A549 (cell line): ENCODE results near the gene MTG1. TPM values are rescaled to one million over a fixed set of nuclear protein-coding genes. Genes with fewer than 3 reads are reported as not detected.

ENCODE experiments used
- ATAC-seq, 2 experiments: fragments of 200-7000 bp in 1 of 2; fragments of >200 bp in 1 of 2; cut with Nextera tagmentation in 1 of 2; cut with Tn5 transposase in 1 of 2; 3 replicates each; pipeline versions ENCODE4 v1.8.0 to v1.9.1; 2018 to 2020; ENCODE audit warnings: mild to moderate bottlenecking in 1 of 2, moderate library complexity in 1 of 2
- CTCF ChIA-PET: fragments of 300-600 bp; sonication (Branson Sonifier 250); formaldehyde crosslinking; extraction: SDS; loops from one replicate; lab custom pipeline; 2021; ENCODE audit warnings: antibody characterized with exemption, inconsistent platforms; lab: Yijun Ruan, JAX
- POLR2A ChIA-PET: fragments of 350-600 bp; formaldehyde crosslinking; extraction: SDS; loops from one replicate; lab custom pipeline; 2021; ENCODE audit warnings: antibody characterized with exemption, inconsistent platforms; lab: Yijun Ruan, JAX
- DNase-seq, 2 experiments: peaks; one replicate each; pipeline versions ENCODE4 v3.0.0 to v3.0.0-alpha.2; 2011 to 2016; ENCODE audit warnings: low read depth in 1 of 2, low spot score in 1 of 2
- FAIRE-seq: peaks from 2 replicates; lab custom pipeline; 2011; peaks lifted over from hg19 to GRCh38; lab: Jason Lieb, UNC
- H3K27ac ChIP-seq, 2 experiments: fragments of >200 bp; sonication (Bioruptor Twin); formaldehyde crosslinking; 3 replicates each; pipeline ENCODE4 v1.5.1; 2016 to 2017
- H3K4me1 ChIP-seq: fragments of >200 bp; sonication (Bioruptor Twin); formaldehyde crosslinking; 3 replicates; pipeline ENCODE4 v1.6.1; 2016
- H3K4me2 ChIP-seq: fragments of >200 bp; sonication (Bioruptor Twin); formaldehyde crosslinking; 3 replicates; pipeline ENCODE4 v1.6.1; 2016
- H3K4me3 ChIP-seq: fragments of >200 bp; sonication (Bioruptor Twin); formaldehyde crosslinking; 3 replicates; pipeline ENCODE4 v1.5.1; 2016
- H3K9me3 ChIP-seq: fragments of >200 bp; sonication (Bioruptor Twin); formaldehyde crosslinking; 3 replicates; pipeline ENCODE4 v1.6.1; 2016
- CHD2 ChIP-seq: fragments of 150-350 bp; IDR thresholded peaks from 2 replicates; pipeline ENCODE4 v1.6.1; 2014; ENCODE audit warnings: low read length; ENCODE audit not compliant: partially characterized antibody
- ELK1 ChIP-seq: fragments of 150-350 bp; IDR thresholded peaks from 2 replicates; pipeline ENCODE4 v1.6.1; 2014; ENCODE audit warnings: low read depth, mild to moderate bottlenecking, low read length
- EP300 ChIP-seq, 2 experiments: fragments of >200 bp; sonication (Bioruptor Twin); formaldehyde crosslinking; IDR thresholded peaks; 2 replicates in 1 of 2; 3 replicates in 1 of 2; pipeline ENCODE4 v1.6.1; 2016 to 2017
- HDAC2 ChIP-seq: fragments of 200-600 bp; sonication (generic); IDR thresholded peaks from 2 replicates; pipeline ENCODE4 v1.6.1; 2016
- HOXA7 ChIP-seq: fragments of 250-450 bp; sonication (Bioruptor Pico); IDR thresholded peaks from 2 replicates; pipeline ENCODE4 v1.5.0; 2020; ENCODE audit warnings: mild to moderate bottlenecking, moderate library complexity
- HOXB13 ChIP-seq: fragments of 250-450 bp; sonication (Bioruptor Pico); IDR thresholded peaks from 2 replicates; pipeline ENCODE4 v1.5.0; 2020; ENCODE audit warnings: low read depth, mild to moderate bottlenecking, moderate library complexity
- HOXB5 ChIP-seq: fragments of 250-450 bp; sonication (Bioruptor Pico); IDR thresholded peaks from 2 replicates; pipeline ENCODE4 v1.5.0; 2020; ENCODE audit warnings: mild to moderate bottlenecking, moderate library complexity
- KDM1A ChIP-seq: fragments of 200-600 bp; sonication (generic); IDR thresholded peaks from 2 replicates; pipeline ENCODE4 v1.6.1; 2016; ENCODE audit warnings: low read depth, mild to moderate bottlenecking
- MAFK ChIP-seq: fragments of 450-650 bp; IDR thresholded peaks from 2 replicates; pipeline ENCODE4 v1.6.1; 2014; ENCODE audit not compliant: partially characterized antibody
- MYC ChIP-seq: IDR thresholded peaks from 2 replicates; pipeline ENCODE4 v1.6.1; 2012; ENCODE audit warnings: mild to moderate bottlenecking, inconsistent platforms, low read length, improper control_type of control experiment, borderline replicate concordance
- RAD21 ChIP-seq, 2 experiments: fragments of >200 bp in 1 of 2; sonication (Bioruptor Twin) in 1 of 2; formaldehyde crosslinking in 1 of 2; IDR thresholded peaks in 1 of 2; conservative IDR thresholded peaks in 1 of 2; 2 replicates in 1 of 2; 3 replicates in 1 of 2; pipeline ENCODE4 v1.6.1; 2012 to 2018; ENCODE audit warnings: inconsistent platforms in 1 of 2
- RCOR1 ChIP-seq: fragments of 150-350 bp; IDR thresholded peaks from 2 replicates; pipeline ENCODE4 v1.6.1; 2014; ENCODE audit warnings: antibody characterized with exemption, low read length, low read depth
- REST ChIP-seq: fragments of 200-600 bp; sonication (generic); IDR thresholded peaks from 2 replicates; pipeline ENCODE4 v1.6.1; 2016; ENCODE audit warnings: antibody characterized with exemption, mild to moderate bottlenecking, moderate library complexity
- SREBF2 ChIP-seq: fragments of 450-650 bp; IDR thresholded peaks from 2 replicates; pipeline ENCODE4 v1.6.1; 2014; ENCODE audit warnings: mild to moderate bottlenecking, moderate library complexity
- TP53 ChIP-seq: fragments of 250-450 bp; sonication (Bioruptor Pico); IDR thresholded peaks from 2 replicates; pipeline ENCODE4 v1.5.0; 2021; ENCODE audit warnings: mild to moderate bottlenecking, moderate library complexity
- ZNF302 ChIP-seq: fragments of 250-450 bp; sonication (Bioruptor Pico); IDR thresholded peaks from 2 replicates; pipeline ENCODE4 v1.9.0; 2021; ENCODE audit warnings: inconsistent platforms, mild to moderate bottlenecking, moderate library complexity
- WGBS: methylation state at CpG from one replicate; pipeline ENCODE4 v1.1.6; 2017; ENCODE audit errors: missing lambda C conversion rate; 5-methylcytosine and 5-hydroxymethylcytosine counted together
- polyA plus RNA-seq, 4 experiments: library from polyadenylated mRNA; depleted of rRNA in 3 of 4; stranded (reverse); fragments of >200 nt; fragmentation: RNase III in 1 of 4; extraction: RNeasy Plus Mini Kit Qiagen cat#74134 plus additional on column Dnase treatment in 1 of 4; gene quantifications; 2 replicates in 3 of 4; 3 replicates in 1 of 4; pipeline ENCODE4 v1.2.3, GENCODE V29; 2011 to 2017
- TF ChIP-seq, protein P1 (sequence below): fragments of >200 bp; sonication (Bioruptor Twin); formaldehyde crosslinking; IDR thresholded peaks from 3 replicates; pipeline ENCODE4 v1.6.1; 2016
- TF ChIP-seq, protein P2 (sequence below): fragments of 250-450 bp; sonication (Bioruptor Pico); IDR thresholded peaks from 2 replicates; pipeline ENCODE4 v1.5.0; 2021; ENCODE audit warnings: mild to moderate bottlenecking, moderate library complexity, borderline replicate concordance
- TF ChIP-seq, protein P3 (sequence below): IDR thresholded peaks from 2 replicates; pipeline ENCODE4 v1.6.1; 2012

Gene MTG1
- polyA plus RNA-seq, 2 of the 4 experiments (the other 2 are of a cell fraction): 60.3 to 67.2 TPM

DNA sequence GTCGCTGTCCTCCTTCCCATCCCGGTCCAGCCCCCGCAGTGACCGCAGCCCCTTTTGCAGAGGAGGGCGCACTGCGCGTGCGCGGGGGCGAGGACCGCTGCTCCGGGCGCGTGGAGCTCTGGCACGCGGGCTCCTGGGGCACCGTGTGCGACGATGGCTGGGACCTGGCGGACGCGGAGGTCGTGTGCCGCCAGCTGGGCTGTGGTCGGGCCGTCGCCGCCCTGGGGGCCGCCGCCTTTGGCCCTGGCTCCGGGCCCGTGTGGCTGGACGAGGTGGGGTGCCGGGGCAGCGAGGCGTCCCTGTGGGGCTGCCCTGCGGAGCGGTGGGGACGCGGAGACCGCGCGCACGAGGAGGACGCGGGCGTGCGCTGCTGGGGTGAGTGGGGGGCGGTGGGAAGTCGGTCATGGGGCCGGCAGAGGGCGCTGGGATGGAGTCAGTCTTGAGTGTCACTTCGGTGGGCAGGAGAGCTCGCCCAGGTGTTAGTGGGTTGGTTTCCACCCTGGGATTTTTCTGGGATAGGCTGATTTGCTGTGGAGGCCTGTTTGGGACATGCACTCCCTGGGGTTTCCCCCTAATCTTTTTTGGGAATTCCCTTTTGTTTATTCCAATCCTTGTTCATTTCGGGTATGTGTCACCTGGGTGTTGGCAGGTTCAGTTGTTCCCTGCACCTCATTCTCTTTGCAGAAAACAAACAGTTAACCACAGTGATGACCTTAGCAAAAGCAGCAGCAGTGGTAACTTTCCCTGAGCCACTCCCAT, 71.4 kb downstream of the MTG1 start:
- no peak for ATAC-seq
- DNase-seq: no peak
- Histone ChIP-seq H3K27ac (no peak overlapping the region), H3K9me3 (no peaks in the 10 kb centered on the region; the same call in 2 of the 3 replicates), H3K4me3 (no peak overlapping the region), H3K4me2 (no peak overlapping the region), H3K4me1 (no peaks in the 10 kb centered on the region)
- no peak for FAIRE-seq
- ChIA-PET CTCF (interaction anchor here (1.3 kb wide), 1 partner anchor 8 kb away, joined by 3 read pairs; no protein-coding TSS in a partner anchor), POLR2A (no interaction called here)
- WGBS: 66% methylated on average over 25 of the region's 55 CpGs
- TF ChIP-seq EP300 (IDR thresholded peaks at IDR 0.05): no peak
- TF ChIP-seq TP53 (CRISPR knock-in tag): no peak
- TF ChIP-seq MYC: no peak
- no peak for TF ChIP-seq HOXB13
- TF ChIP-seq ELK1: no peak
- no peak for TF ChIP-seq SREBF2
- no peak for TF ChIP-seq MAFK
- TF ChIP-seq, protein P1, sequence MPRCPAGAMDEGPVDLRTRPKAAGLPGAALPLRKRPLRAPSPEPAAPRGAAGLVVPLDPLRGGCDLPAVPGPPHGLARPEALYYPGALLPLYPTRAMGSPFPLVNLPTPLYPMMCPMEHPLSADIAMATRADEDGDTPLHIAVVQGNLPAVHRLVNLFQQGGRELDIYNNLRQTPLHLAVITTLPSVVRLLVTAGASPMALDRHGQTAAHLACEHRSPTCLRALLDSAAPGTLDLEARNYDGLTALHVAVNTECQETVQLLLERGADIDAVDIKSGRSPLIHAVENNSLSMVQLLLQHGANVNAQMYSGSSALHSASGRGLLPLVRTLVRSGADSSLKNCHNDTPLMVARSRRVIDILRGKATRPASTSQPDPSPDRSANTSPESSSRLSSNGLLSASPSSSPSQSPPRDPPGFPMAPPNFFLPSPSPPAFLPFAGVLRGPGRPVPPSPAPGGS: no peak
- no peak for TF ChIP-seq ZNF302 (CRISPR knock-in tag)
- TF ChIP-seq, protein P2, sequence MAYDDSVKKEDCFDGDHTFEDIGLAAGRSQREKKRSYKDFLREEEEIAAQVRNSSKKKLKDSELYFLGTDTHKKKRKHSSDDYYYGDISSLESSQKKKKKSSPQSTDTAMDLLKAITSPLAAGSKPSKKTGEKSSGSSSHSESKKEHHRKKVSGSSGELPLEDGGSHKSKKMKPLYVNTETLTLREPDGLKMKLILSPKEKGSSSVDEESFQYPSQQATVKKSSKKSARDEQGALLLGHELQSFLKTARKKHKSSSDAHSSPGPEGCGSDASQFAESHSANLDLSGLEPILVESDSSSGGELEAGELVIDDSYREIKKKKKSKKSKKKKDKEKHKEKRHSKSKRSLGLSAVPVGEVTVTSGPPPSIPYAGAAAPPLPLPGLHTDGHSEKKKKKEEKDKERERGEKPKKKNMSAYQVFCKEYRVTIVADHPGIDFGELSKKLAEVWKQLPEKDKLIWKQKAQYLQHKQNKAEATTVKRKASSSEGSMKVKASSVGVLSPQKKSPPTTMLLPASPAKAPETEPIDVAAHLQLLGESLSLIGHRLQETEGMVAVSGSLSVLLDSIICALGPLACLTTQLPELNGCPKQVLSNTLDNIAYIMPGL: no peak
- no peak for TF ChIP-seq RAD21 (conservative IDR thresholded peaks at IDR 0.05 in 1 of 2, IDR thresholded peaks at IDR 0.05 in 1 of 2)
- no peak for TF ChIP-seq CHD2

DNA sequence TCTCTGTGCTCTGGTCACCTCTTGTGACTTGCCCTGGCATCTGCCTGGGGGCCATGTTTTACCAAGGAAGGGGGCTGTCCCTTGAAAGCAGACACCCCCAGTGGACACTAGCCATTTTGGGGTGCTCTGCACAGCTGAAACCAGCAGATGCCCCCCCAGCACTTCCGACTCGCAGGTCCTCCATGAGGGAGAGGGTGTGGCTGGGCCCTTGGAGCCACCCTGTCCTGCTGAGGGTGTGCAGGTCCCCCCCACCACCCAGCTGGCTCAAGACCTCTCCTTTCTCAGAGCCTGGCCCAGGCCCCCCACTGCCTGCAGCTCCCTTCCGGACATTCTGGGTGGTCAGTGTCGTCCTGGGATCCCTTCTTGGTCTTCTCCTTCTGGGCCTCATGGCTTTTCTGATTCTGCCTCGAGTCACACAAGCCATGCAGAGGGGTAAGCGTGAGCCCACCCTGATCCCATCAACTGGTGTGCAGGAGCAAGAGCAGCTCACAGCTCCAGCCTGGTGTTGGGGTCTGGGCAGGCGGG, 72.1 kb downstream of the MTG1 start:
- FAIRE-seq: no peak
- no peak for ATAC-seq

More for the DNA sequence above, 72.1 kb downstream of the MTG1 start:
- TF ChIP-seq, protein P2: no peak
- TF ChIP-seq KDM1A: no peak
- no peak for TF ChIP-seq HOXA7
- TF ChIP-seq REST: no peak
- no peak for TF ChIP-seq RCOR1
- TF ChIP-seq HDAC2: no peak
- no peak for TF ChIP-seq HOXB5 (CRISPR knock-in tag)
- TF ChIP-seq, protein P3, sequence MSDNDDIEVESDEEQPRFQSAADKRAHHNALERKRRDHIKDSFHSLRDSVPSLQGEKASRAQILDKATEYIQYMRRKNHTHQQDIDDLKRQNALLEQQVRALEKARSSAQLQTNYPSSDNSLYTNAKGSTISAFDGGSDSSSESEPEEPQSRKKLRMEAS: no peak
- CTCF ChIA-PET: interaction anchor here (0.9 to 1.3 kb wide), 2 partner anchors 9 to 28 kb away, joined by 3 to 4 read pairs; no protein-coding TSS in a partner anchor
- no peak overlapping the region for H3K4me2 ChIP-seq
- POLR2A ChIA-PET: no interaction called here
- H3K4me3 ChIP-seq: no peak overlapping the region
- no peak overlapping the region for H3K27ac ChIP-seq
- no peaks in the 10 kb centered on the region for H3K4me1 ChIP-seq
- no peak for DNase-seq
- H3K9me3 ChIP-seq: no peaks in the 10 kb centered on the region; the same call in 2 of the 3 replicates
- 56% methylated on average over 7 of the region's 7 CpGs for WGBS
